ENCODE results near the gene DPP10. TPM values are rescaled to one million over a fixed set of nuclear protein-coding genes. Genes with fewer than 3 reads are reported as not detected.

The DPP10 gene
- total and polyA plus RNA-seq, 2 of the 13 experiments (the other 11 are each of a cell fraction or from before 2014, with no cell fraction given) = 0.95 to 1.7 TPM

- no peak overlapping the region for H3K27ac ChIP-seq (ENCODE audit: extremely low read length, insufficient read depth, low read length)
- no peak for TF ChIP-seq MTA3 (CRISPR knock-in tag; IDR thresholded peaks at IDR 0.05)
- no peak for TF ChIP-seq FUBP1 (CRISPR knock-in tag; IDR thresholded peaks at IDR 0.05; ENCODE audit: borderline replicate concordance)
- no peak for TF ChIP-seq HNF4A (CRISPR knock-in tag; IDR thresholded peaks at IDR 0.05)
- no peak for TF ChIP-seq ZNF550 (CRISPR knock-in tag; IDR thresholded peaks at IDR 0.05; ENCODE audit: borderline replicate concordance)
- TF ChIP-seq SATB2 (CRISPR knock-in tag; IDR thresholded peaks at IDR 0.05) = no peak
- TF ChIP-seq PAF1 (CRISPR knock-in tag; IDR thresholded peaks at IDR 0.05) = no peak
- TF ChIP-seq NCOR1 (IDR thresholded peaks at IDR 0.05; ENCODE audit: borderline replicate concordance, low read length) = no peak
- TF ChIP-seq STAT6 (CRISPR knock-in tag; IDR thresholded peaks at IDR 0.05; ENCODE audit: borderline replicate concordance) = no peak
- no peak for TF ChIP-seq TBP (CRISPR knock-in tag; IDR thresholded peaks at IDR 0.05)
- TF ChIP-seq NFATC3 (CRISPR knock-in tag; IDR thresholded peaks at IDR 0.05) = no peak
- TF ChIP-seq ZNF557 (CRISPR knock-in tag; IDR thresholded peaks at IDR 0.05) = no peak
- TF ChIP-seq NFAT5 (CRISPR knock-in tag; IDR thresholded peaks at IDR 0.05) = no peak
- no peak for TF ChIP-seq RFXANK (CRISPR knock-in tag; IDR thresholded peaks at IDR 0.05)
- TF ChIP-seq ZHX1 (CRISPR knock-in tag; IDR thresholded peaks at IDR 0.05; ENCODE audit: low read depth) = no peak
Measured at GRCh38 chr2:115529627-115530026, 1087.2 kb downstream of the DPP10 start.

More at GRCh38 chr2:115529627-115530026, 1087.2 kb downstream of the DPP10 start:
- H3K27me3 ChIP-seq (ENCODE audit: control insufficient read depth in 1 of 2, insufficient read depth in 2 of 2, low read length in 2 of 2) = no peaks in the 10 kb centered on the region; a peak in 1 of 5 replicates
- in situ Hi-C loops (cut with HindIII; ENCODE audit: extremely low pct_ligation_motif_present, low pct_unique_long_range_greater_than_20kb) = no loop called here
- no peak for FAIRE-seq
- peaks cover 83% of the 10 kb centered on the region for H3K9me3 ChIP-seq (ENCODE audit: low read length)
- no peak for ATAC-seq
- intact Hi-C loops (cut with micrococcal nuclease; ENCODE audit: unreplicated experiment) = no loop called here
- no peak for DNase-seq (ENCODE audit: low spot score)
- H3K79me2 ChIP-seq (ENCODE audit: insufficient read depth, low read length) = no peaks in the 10 kb centered on the region
- H2AFZ ChIP-seq (ENCODE audit: low read length) = no peak overlapping the region
- no TSS peak for BruUV-seq (replicated peaks)
- H3K4me1 ChIP-seq (ENCODE audit: insufficient read depth, low read length) = no peaks in the 10 kb centered on the region
- no peaks in the 10 kb centered on the region for H3K36me3 ChIP-seq (replicated peaks in 1 of 2; ENCODE audit: control insufficient read depth in 1 of 2, insufficient read depth in 2 of 2, low read length in 2 of 2)
- no peak overlapping the region for H3K9ac ChIP-seq (ENCODE audit: insufficient read depth, low read depth, low read length)
- ChIA-PET CTCF (ENCODE audit: low intra/inter-chr PET ratio, low total read pairs) (no interaction called here), POLR2A (no interaction called here)
- H4K20me1 ChIP-seq (ENCODE audit: insufficient read depth, low read length) = no peaks in the 10 kb centered on the region
- H3K4me3 ChIP-seq (replicated peaks in 1 of 3; ENCODE audit: insufficient read depth in 1 of 3, low read depth in 2 of 3, low read length in 3 of 3) = no peak overlapping the region
- no peak overlapping the region for H3K4me2 ChIP-seq (ENCODE audit: low read depth, low read length)

Data from HepG2 (cell line).